ENCODE measurements around the gene FOXP1. TPM values are rescaled to one million over a fixed set of nuclear protein-coding genes. Genes with fewer than 3 reads are reported as not detected.

Gene FOXP1
- total and polyA plus RNA-seq, 3 donors from 2014 or later, result 37.8 to 105 (median 75.9) TPM

DNA sequence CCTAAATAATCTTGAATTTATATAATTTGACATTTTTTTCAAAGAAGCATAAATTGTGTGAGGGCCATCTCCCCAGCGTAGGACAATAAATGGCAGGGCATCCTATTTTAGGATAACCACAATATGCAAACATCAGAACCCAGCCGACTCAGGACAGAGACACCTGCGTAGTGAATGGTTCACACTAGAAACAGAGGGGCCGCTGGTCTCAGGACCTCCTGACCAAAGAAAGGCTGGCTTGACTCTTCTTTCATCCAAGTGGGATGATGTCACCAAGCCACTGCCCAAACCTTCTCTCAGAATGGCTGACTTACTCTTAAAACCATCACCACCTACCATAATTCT, 162.1 kb downstream of the FOXP1 start:
- TF ChIP-seq, protein P1, sequence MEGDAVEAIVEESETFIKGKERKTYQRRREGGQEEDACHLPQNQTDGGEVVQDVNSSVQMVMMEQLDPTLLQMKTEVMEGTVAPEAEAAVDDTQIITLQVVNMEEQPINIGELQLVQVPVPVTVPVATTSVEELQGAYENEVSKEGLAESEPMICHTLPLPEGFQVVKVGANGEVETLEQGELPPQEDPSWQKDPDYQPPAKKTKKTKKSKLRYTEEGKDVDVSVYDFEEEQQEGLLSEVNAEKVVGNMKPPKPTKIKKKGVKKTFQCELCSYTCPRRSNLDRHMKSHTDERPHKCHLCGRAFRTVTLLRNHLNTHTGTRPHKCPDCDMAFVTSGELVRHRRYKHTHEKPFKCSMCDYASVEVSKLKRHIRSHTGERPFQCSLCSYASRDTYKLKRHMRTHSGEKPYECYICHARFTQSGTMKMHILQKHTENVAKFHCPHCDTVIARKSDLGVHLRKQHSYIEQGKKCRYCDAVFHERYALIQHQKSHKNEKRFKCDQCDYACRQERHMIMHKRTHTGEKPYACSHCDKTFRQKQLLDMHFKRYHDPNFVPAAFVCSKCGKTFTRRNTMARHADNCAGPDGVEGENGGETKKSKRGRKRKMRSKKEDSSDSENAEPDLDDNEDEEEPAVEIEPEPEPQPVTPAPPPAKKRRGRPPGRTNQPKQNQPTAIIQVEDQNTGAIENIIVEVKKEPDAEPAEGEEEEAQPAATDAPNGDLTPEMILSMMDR (IDR thresholded peaks at IDR 0.05), result no peak
- no peak for TF ChIP-seq POLR2A (IDR thresholded peaks at IDR 0.05)
- Histone ChIP-seq H3K36me3 (ENCODE audit: low read depth, missing control alignments) (no peaks in the 10 kb centered on the region), H3K27me3 (no peaks in the 10 kb centered on the region), H3K9me3 (no peaks in the 10 kb centered on the region), H3K27ac (no peak overlapping the region), H3K4me3 (no peak overlapping the region), H3K4me1 (no peaks in the 10 kb centered on the region)
- DNase-seq, result no peak
- 93 to 98% methylated on average over 4 of the region's 4 CpGs for WGBS, 2 donors
- intact Hi-C loops (cut with DNase I; ENCODE audit: low total_unique reads), result no loop called here

DNA sequence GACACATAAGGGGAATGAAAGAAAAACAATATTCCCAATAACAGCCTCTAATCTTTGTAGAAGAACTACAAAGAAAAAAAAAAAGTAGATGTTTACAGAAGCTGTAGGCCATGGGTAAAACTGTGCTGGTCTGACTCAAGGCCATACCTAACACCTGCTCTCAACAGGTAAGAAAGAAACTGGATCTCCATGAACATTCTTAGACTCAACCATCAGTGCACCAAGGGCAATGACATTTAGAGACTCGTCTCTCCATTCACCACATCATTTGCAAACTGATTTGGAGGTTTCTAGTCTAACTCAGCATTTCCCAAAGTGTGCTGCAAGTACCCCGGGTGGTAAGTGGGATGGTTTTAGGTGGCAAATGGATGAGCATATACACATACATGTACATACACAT, 164.2 kb downstream of the FOXP1 start:
- H3K36me3 ChIP-seq (ENCODE audit: low read depth, missing control alignments), result no peaks in the 10 kb centered on the region
- TF ChIP-seq, protein P1 (IDR thresholded peaks at IDR 0.05), result no peak
- no peak for TF ChIP-seq POLR2A (IDR thresholded peaks at IDR 0.05)
- no peak overlapping the region for H3K4me3 ChIP-seq
- intact Hi-C loops (cut with DNase I; ENCODE audit: low total_unique reads), result no loop called here
- no peaks in the 10 kb centered on the region for H3K9me3 ChIP-seq
- no peak for DNase-seq
- H3K27me3 ChIP-seq, result no peaks in the 10 kb centered on the region
- no peaks in the 10 kb centered on the region for H3K4me1 ChIP-seq
- WGBS, 2 donors, result 93 to 98% methylated on average over 2 of the region's 2 CpGs
- H3K27ac ChIP-seq, result no peak overlapping the region

DNA sequence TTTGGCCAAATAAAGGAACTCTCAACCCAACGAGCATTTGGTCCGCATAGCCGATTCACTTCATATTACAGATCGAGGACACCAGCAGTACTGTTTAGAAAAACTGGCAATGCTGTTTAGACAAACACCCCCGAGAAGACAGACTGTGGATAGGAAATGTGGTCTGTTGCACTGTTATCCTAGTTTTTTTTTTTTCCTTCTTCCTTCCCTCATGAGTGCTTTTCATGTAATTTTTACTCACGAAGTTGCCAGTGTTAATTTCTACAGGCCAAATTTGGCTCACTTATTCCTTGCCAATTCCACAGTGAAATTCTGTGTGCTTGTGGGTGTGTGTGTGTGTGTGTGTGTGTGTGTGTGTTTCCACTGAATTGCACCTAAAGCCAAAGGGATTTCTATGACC, 165.7 kb downstream of the FOXP1 start:
- Histone ChIP-seq H3K4me1 (no peaks in the 10 kb centered on the region), H3K9me3 (no peaks in the 10 kb centered on the region), H3K27ac (no peak overlapping the region), H3K27me3 (no peaks in the 10 kb centered on the region), H3K4me3 (no peak overlapping the region), H3K36me3 (ENCODE audit: low read depth, missing control alignments) (no peaks in the 10 kb centered on the region)
- intact Hi-C loops (cut with DNase I; ENCODE audit: low total_unique reads), result no loop called here
- no peak for DNase-seq
- WGBS, 2 donors, result 68 to 71% methylated on average over 6 of the region's 6 CpGs
- no peak for TF ChIP-seq POLR2A (IDR thresholded peaks at IDR 0.05)
- TF ChIP-seq, protein P1 (IDR thresholded peaks at IDR 0.05), result no peak

DNA sequence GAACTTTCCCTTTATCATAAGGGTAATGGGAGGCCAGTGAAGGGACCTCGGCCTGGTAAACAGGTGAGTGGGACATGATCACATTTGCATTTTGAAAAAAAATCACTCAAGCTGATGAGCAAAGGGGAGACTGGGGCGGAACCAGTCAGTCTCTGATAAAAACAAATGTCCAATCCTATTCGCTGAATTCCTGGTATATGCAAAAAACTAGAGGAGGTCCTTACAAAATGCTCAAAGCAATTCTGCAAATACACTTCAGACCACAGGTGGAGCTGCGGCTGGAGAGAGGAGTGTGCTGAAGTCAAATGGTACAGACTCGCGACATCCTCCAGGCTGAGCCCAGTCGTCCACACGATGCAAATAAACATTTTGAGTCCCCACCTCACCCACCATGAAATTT, 166.7 kb downstream of the FOXP1 start:
- no peak overlapping the region for H3K4me3 ChIP-seq
- H3K27me3 ChIP-seq, result no peaks in the 10 kb centered on the region
- no peaks in the 10 kb centered on the region for H3K4me1 ChIP-seq
- H3K27ac ChIP-seq, result no peak overlapping the region
- no peaks in the 10 kb centered on the region for H3K9me3 ChIP-seq
- TF ChIP-seq POLR2A (IDR thresholded peaks at IDR 0.05), result no peak
- TF ChIP-seq, protein P1 (IDR thresholded peaks at IDR 0.05), result no peak
- WGBS, 2 donors, result 89 to 90% methylated on average over 8 of the region's 8 CpGs
- intact Hi-C loops (cut with DNase I; ENCODE audit: low total_unique reads), result no loop called here
- no peak for DNase-seq
- H3K36me3 ChIP-seq (ENCODE audit: low read depth, missing control alignments), result no peaks in the 10 kb centered on the region

DNA sequence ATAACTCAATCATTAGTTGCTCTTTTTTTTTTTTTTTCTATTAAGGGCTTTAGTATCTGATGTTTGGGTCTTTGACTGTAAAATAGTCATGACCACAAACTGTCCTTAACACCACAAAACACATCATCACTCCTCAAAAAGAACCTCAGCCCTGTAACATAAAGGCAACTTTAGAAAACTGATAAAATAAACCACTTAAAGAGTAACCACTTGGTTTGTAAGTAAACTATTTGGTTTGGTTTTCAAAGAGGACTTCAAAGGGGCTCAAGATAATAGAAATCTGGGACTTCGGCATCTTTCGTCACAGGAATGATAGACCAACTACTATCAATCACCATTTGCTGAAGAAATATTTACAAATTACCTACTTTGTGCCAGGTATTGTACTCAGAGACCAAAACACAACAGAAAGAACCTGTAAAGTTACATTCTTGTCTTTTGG, 167.8 kb downstream of the FOXP1 start:
- no peaks in the 10 kb centered on the region for H3K36me3 ChIP-seq (ENCODE audit: low read depth, missing control alignments)
- no peaks in the 10 kb centered on the region for H3K27me3 ChIP-seq
- no peaks in the 10 kb centered on the region for H3K9me3 ChIP-seq
- DNase-seq, result no peak
- H3K4me1 ChIP-seq, result no peaks in the 10 kb centered on the region
- intact Hi-C loops (cut with DNase I; ENCODE audit: low total_unique reads), result no loop called here
- TF ChIP-seq POLR2A (IDR thresholded peaks at IDR 0.05), result no peak
- TF ChIP-seq, protein P1 (IDR thresholded peaks at IDR 0.05), result no peak
- no peak overlapping the region for H3K4me3 ChIP-seq
- 64 to 78% methylated on average over 2 of the region's 2 CpGs for WGBS, 2 donors
- H3K27ac ChIP-seq, result no peak overlapping the region
